Measurements from ENCODE around the gene PPP1R9B.
A peak's percentile ranks its signal among the peaks of the same experiment; 100 is the strongest.

Gene PPP1R9B

GRCh38 chr17:50150354-50151040 lies at the start of gene PPP1R9B:
Gene PPP1R9B (minus strand): TSS chr17:50150677. CDS start chr17:50150513, 164 bp downstream.
- peak within 1 kb of the TSS; percentile 77 for H3K4me3 ChIP-seq (ENCODE audit: low read length)
- TF ChIP-seq CTCF (conservative IDR thresholded peaks at IDR 0.05; ENCODE audit: low read depth, low read length), result no peak
- no peak for DNase-seq (ENCODE audit: low read depth)

GRCh38 chr17:50199803-50200456 lies 49.5 kb upstream of the PPP1R9B start:
- peak; percentile 85 for DNase-seq (ENCODE audit: low read depth)
- TF ChIP-seq CTCF (conservative IDR thresholded peaks at IDR 0.05; ENCODE audit: low read depth, low read length), result no peak
- peak overlapping the region; percentile 54 for H3K4me3 ChIP-seq (ENCODE audit: low read length)

- H3K4me3 ChIP-seq (ENCODE audit: low read length), result peak overlapping the region; percentile 54
- TF ChIP-seq CTCF (conservative IDR thresholded peaks at IDR 0.05; ENCODE audit: low read depth, low read length), result no peak
- DNase-seq (ENCODE audit: low read depth), result no peak
Measured at GRCh38 chr17:50199211-50199802, 48.8 kb upstream of the PPP1R9B start.

- peak; percentile 91 for TF ChIP-seq CTCF (conservative IDR thresholded peaks at IDR 0.05; ENCODE audit: low read depth, low read length)
- no peak for DNase-seq (ENCODE audit: low read depth)
- no peak overlapping the region for H3K4me3 ChIP-seq (ENCODE audit: low read length)
Measured at GRCh38 chr17:50198026-50198669, 47.7 kb upstream of the PPP1R9B start.

- TF ChIP-seq CTCF (conservative IDR thresholded peaks at IDR 0.05; ENCODE audit: low read depth, low read length), result no peak
- no peak for DNase-seq (ENCODE audit: low read depth)
Measured at GRCh38 chr17:50196826-50197225, 46.3 kb upstream of the PPP1R9B start.

GRCh38 chr17:50196036-50196435 lies 45.6 kb upstream of the PPP1R9B start:
- no peak for TF ChIP-seq CTCF (conservative IDR thresholded peaks at IDR 0.05; ENCODE audit: low read depth, low read length)
- H3K4me3 ChIP-seq (ENCODE audit: low read length), result no peak overlapping the region
- no peak for DNase-seq (ENCODE audit: low read depth)

More at GRCh38 chr17:50196826-50197225, 46.3 kb upstream of the PPP1R9B start:
- no peak overlapping the region for H3K4me3 ChIP-seq (ENCODE audit: low read length)

Measured in retinal pigment epithelial cell (primary cell).